Mucosa of descending colon (tissue), 3 donors: ENCODE data around the gene CACNA1F. TPM values are rescaled to one million over a fixed set of nuclear protein-coding genes. Genes with fewer than 3 reads are reported as not detected.

Experiments used
- ATAC-seq: fragments of 200-7000 bp; cut with Tn5 transposase; one replicate; pipeline ENCODE4 v1.9.1; 2020; ENCODE audit warnings: mild to moderate bottlenecking, moderate library complexity
- DNase-seq, 3 donors: peaks; one replicate each; pipeline ENCODE4 v3.0.0-alpha.2; 2020
- H3K36me3 ChIP-seq: fragments of 200-600 bp; one replicate; pipeline ENCODE4 v1.8.0; 2021; ENCODE audit warnings: low read depth, mild to moderate bottlenecking
- H3K4me1 ChIP-seq: fragments of 200-600 bp; one replicate; pipeline ENCODE4 v1.8.0; 2021; ENCODE audit warnings: low read depth, mild to moderate bottlenecking
- H3K4me3 ChIP-seq: fragments of 200-600 bp; one replicate; pipeline ENCODE4 v1.8.0; 2021; ENCODE audit warnings: mild to moderate bottlenecking
- H3K9me3 ChIP-seq: fragments of 200-600 bp; one replicate; pipeline ENCODE4 v1.8.0; 2021; ENCODE audit warnings: mild to moderate bottlenecking
- intact Hi-C, 2 donors: fragments of 100-400 bp; cut with DNase I in 1 of 2; cut with micrococcal nuclease in 1 of 2; formaldehyde crosslinking; loops; one replicate each; pipeline versions ENCODE4 v1.11.0 to v1.11.1; 2022; cut with DNase I, micrococcal nuclease
- total RNA-seq, 3 donors: library from RNA; stranded (reverse); fragmentation: NEBNext Ultra II Directional in 2 of 3; extraction: Animal tissue kit (Norgen Biotek cat#: 25700) in 2 of 3; gene quantifications; one replicate each; pipeline versions ENCODE4 v1.2.1 to v1.2.4, GENCODE V29; 2021 to 2023
- TF ChIP-seq, protein P1 (sequence below): fragments of 200-600 bp; IDR thresholded peaks from one replicate; pipeline ENCODE4 v1.8.0; 2022; ENCODE audit warnings: antibody characterized with exemption, mild to moderate bottlenecking
- donor health status: DM: no; HTN: no; CAD: no; lungs with moderate emphysema.
- donor health status: DM: no; HTN: no; CAD: no.
- donor health status: DM: no; HTN: yes; CAD: no.

Gene CACNA1F
- total RNA-seq, 3 donors from 2014 or later = 0.70 to 3.0 (median 1.7) TPM

- intact Hi-C loops = no loop called here
- H3K4me3 ChIP-seq = peak overlapping the region; percentile 26
- H3K4me1 ChIP-seq = no peaks in the 10 kb centered on the region
- no peaks in the 10 kb centered on the region for H3K9me3 ChIP-seq
- TF ChIP-seq, protein P1, sequence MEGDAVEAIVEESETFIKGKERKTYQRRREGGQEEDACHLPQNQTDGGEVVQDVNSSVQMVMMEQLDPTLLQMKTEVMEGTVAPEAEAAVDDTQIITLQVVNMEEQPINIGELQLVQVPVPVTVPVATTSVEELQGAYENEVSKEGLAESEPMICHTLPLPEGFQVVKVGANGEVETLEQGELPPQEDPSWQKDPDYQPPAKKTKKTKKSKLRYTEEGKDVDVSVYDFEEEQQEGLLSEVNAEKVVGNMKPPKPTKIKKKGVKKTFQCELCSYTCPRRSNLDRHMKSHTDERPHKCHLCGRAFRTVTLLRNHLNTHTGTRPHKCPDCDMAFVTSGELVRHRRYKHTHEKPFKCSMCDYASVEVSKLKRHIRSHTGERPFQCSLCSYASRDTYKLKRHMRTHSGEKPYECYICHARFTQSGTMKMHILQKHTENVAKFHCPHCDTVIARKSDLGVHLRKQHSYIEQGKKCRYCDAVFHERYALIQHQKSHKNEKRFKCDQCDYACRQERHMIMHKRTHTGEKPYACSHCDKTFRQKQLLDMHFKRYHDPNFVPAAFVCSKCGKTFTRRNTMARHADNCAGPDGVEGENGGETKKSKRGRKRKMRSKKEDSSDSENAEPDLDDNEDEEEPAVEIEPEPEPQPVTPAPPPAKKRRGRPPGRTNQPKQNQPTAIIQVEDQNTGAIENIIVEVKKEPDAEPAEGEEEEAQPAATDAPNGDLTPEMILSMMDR = no peak
- ATAC-seq = peak; percentile 88
- peak; percentile 88 to 93 (median 89) for DNase-seq
- no peaks in the 10 kb centered on the region for H3K36me3 ChIP-seq
These were observed 42.1 kb downstream of the CACNA1F start for GRCh38 chrX:49190821-49191573.

GRCh38 chrX:49189606-49190005 is 43.5 kb downstream of the CACNA1F start:
- H3K36me3 ChIP-seq = no peaks in the 10 kb centered on the region
- no peak overlapping the region for H3K4me3 ChIP-seq
- ATAC-seq (no peak), DNase-seq (peak in 1 of 3 donors; percentile 51)
- intact Hi-C loops = no loop called here
- H3K9me3 ChIP-seq = no peaks in the 10 kb centered on the region
- no peaks in the 10 kb centered on the region for H3K4me1 ChIP-seq
- TF ChIP-seq, protein P1 = no peak

- peak in 1 of 3 donors; percentile 39 for DNase-seq
- no peak for ATAC-seq
- Histone ChIP-seq H3K9me3 (no peaks in the 10 kb centered on the region), H3K4me1 (no peaks in the 10 kb centered on the region), H3K36me3 (no peaks in the 10 kb centered on the region), H3K4me3 (no peak overlapping the region)
- intact Hi-C loops = no loop called here
- TF ChIP-seq, protein P1 = no peak
These were observed 44.6 kb downstream of the CACNA1F start for GRCh38 chrX:49188468-49189076.

GRCh38 chrX:49187526-49187925 is 45.6 kb downstream of the CACNA1F start:
- DNase-seq (peak in 1 of 3 donors; percentile 45), ATAC-seq (no peak)
- TF ChIP-seq, protein P1 = no peak
- Histone ChIP-seq H3K4me1 (no peaks in the 10 kb centered on the region), H3K9me3 (no peaks in the 10 kb centered on the region), H3K4me3 (no peak overlapping the region), H3K36me3 (no peaks in the 10 kb centered on the region)
- intact Hi-C loops = no loop called here

DNA sequence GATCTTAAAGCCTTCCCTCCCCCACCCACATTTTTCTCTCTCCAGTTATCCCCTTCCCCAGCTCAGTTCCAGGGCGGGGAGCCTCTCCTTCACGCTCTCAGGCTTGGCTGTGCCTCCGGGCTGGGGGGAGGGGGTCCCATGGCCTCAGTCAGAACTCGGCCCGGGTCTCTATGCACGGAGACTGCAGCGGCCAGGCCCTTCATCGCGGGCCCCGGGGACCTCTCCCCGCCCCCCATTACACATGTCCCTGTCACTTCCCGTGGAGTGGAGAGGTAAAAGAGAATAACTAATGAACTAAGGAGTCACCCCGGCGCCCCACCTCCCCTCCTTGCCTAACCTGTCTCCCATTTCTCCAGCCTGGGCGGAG is 46.1 kb downstream of the CACNA1F start:
- no peak for ATAC-seq
- H3K36me3 ChIP-seq = no peaks in the 10 kb centered on the region
- no peaks in the 10 kb centered on the region for H3K4me1 ChIP-seq
- peak in 1 of 3 donors; percentile 60 for DNase-seq
- TF ChIP-seq, protein P1 = no peak
- intact Hi-C loops = no loop called here
- H3K4me3 ChIP-seq = no peak overlapping the region
- no peaks in the 10 kb centered on the region for H3K9me3 ChIP-seq
